Hepatocyte (in vitro differentiated cells): ENCODE measurements around the gene CCNG1. TPM values are rescaled to one million over a fixed set of nuclear protein-coding genes. Genes with fewer than 3 reads are reported as not detected.
"Not testable (repeated sequence)": the region's sequence is repeated elsewhere in the genome, so short reads cannot be mapped to it uniquely, and the experiment has no call there.

Experiments
- DNase-seq: peaks from one replicate; pipeline ENCODE4 v3.0.0-alpha.2; 2016; ENCODE audit warnings: low spot score
- H2AFZ ChIP-seq: fragments of 200-600 bp; sonication (generic); 2 replicates; pipeline ENCODE4 v1.6.0; 2016; ENCODE audit warnings: antibody characterized with exemption, mild to moderate bottlenecking
- H3K27ac ChIP-seq: fragments of 200-600 bp; sonication (generic); 2 replicates; pipeline ENCODE4 v1.5.1; 2016; ENCODE audit warnings: mild to moderate bottlenecking
- H3K27me3 ChIP-seq: fragments of 200-600 bp; sonication (generic); 2 replicates; pipeline ENCODE4 v1.6.1; 2016
- H3K36me3 ChIP-seq: fragments of 200-600 bp; sonication (generic); replicated peaks from 2 replicates; pipeline ENCODE4 v1.5.1; 2016; ENCODE audit warnings: low read depth; ENCODE audit not compliant: insufficient read depth
- H3K4me1 ChIP-seq: fragments of 200-600 bp; sonication (generic); 2 replicates; pipeline ENCODE4 v1.5.1; 2016; ENCODE audit warnings: mild to moderate bottlenecking, moderate library complexity; ENCODE audit not compliant: insufficient read depth
- H3K4me2 ChIP-seq: fragments of 200-600 bp; sonication (generic); 2 replicates; pipeline ENCODE4 v1.6.0; 2016
- H3K4me3 ChIP-seq: fragments of 200-600 bp; sonication (generic); 2 replicates; pipeline ENCODE4 v1.5.1; 2016; ENCODE audit warnings: mild to moderate bottlenecking
- H3K79me2 ChIP-seq: fragments of 200-600 bp; sonication (generic); 2 replicates; pipeline ENCODE4 v1.6.0; 2017; ENCODE audit warnings: mild to moderate bottlenecking
- H3K9me2 ChIP-seq: fragments of 200-600 bp; sonication (generic); replicated peaks from 2 replicates; pipeline ENCODE4 v1.6.0; 2017; ENCODE audit warnings: mild to moderate bottlenecking; ENCODE audit not compliant: insufficient read depth
- H3K9me3 ChIP-seq: fragments of 200-600 bp; sonication (generic); 2 replicates; pipeline ENCODE4 v1.5.1; 2016; ENCODE audit warnings: low read depth, mild to moderate bottlenecking
- H4K20me1 ChIP-seq: fragments of 200-600 bp; sonication (generic); 2 replicates; pipeline ENCODE4 v1.6.0; 2016; ENCODE audit warnings: mild to moderate bottlenecking; ENCODE audit not compliant: insufficient read depth, poor library complexity, severe bottlenecking
- EZH2 ChIP-seq: fragments of 200-600 bp; sonication (generic); IDR thresholded peaks from 2 replicates; pipeline ENCODE4 v1.6.1; 2016; ENCODE audit warnings: antibody characterized with exemption, mild to moderate bottlenecking, borderline replicate concordance
- EZH2phosphoT487 ChIP-seq: fragments of 200-600 bp; sonication (generic); IDR thresholded peaks from one replicate; pipeline ENCODE4 v1.6.1; 2018; ENCODE audit warnings: antibody characterized with exemption, mild to moderate bottlenecking, low read depth, moderate library complexity; ENCODE audit not compliant: unreplicated experiment, severe bottlenecking
- WGBS: methylation state at CpG from one replicate; pipeline ENCODE4 v1.1.6; 2016; ENCODE audit warnings: low lambda C conversion rate; ENCODE audit errors: missing lambda C conversion rate; 5-methylcytosine and 5-hydroxymethylcytosine counted together
- polyA plus RNA-seq: library from polyadenylated mRNA; unstranded; fragments of >200 nt; fragmentation: Nextera tagmentation; extraction: Ambion mirVana; gene quantifications from 2 replicates; pipeline ENCODE4 v1.2.1, GENCODE V29; 2016
- total RNA-seq: library from RNA; depleted of rRNA; stranded (reverse); fragments of >200 nt; gene quantifications from 2 replicates; pipeline ENCODE4 v1.2.3, GENCODE V29; 2014
- TF ChIP-seq, protein P1 (sequence below): fragments of 200-600 bp; sonication (generic); IDR thresholded peaks from 2 replicates; pipeline ENCODE4 v1.5.1; 2016; ENCODE audit warnings: antibody characterized with exemption, mild to moderate bottlenecking; ENCODE audit not compliant: poor library complexity

The CCNG1 gene
- total and polyA plus RNA-seq, 2 experiments from 2014 or later = 158 to 390 TPM

DNA sequence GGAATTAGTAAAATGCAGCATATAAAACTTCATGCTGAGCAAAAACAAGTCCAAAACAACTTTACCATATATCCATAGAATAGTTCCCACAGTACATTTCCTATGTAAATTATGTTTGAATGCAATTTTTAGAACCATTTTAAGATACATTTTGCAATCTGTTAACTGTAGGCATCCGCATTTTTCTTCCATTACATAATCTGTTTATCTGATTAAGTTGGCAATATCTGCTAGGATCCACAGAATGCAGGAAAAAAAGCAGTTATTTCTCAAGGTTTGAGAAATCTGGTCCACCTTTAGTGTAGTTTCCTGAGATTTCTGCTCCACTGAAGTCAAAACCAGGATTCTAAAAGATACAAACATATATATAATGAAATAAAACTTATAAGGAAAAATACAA is 16.3 kb downstream of the CCNG1 start:
- H3K27me3 ChIP-seq = no peaks in the 10 kb centered on the region
- H3K27ac ChIP-seq = no peak overlapping the region
- TF ChIP-seq EZH2phosphoT487 = no peak
- TF ChIP-seq EZH2 = no peak
- TF ChIP-seq, protein P1, sequence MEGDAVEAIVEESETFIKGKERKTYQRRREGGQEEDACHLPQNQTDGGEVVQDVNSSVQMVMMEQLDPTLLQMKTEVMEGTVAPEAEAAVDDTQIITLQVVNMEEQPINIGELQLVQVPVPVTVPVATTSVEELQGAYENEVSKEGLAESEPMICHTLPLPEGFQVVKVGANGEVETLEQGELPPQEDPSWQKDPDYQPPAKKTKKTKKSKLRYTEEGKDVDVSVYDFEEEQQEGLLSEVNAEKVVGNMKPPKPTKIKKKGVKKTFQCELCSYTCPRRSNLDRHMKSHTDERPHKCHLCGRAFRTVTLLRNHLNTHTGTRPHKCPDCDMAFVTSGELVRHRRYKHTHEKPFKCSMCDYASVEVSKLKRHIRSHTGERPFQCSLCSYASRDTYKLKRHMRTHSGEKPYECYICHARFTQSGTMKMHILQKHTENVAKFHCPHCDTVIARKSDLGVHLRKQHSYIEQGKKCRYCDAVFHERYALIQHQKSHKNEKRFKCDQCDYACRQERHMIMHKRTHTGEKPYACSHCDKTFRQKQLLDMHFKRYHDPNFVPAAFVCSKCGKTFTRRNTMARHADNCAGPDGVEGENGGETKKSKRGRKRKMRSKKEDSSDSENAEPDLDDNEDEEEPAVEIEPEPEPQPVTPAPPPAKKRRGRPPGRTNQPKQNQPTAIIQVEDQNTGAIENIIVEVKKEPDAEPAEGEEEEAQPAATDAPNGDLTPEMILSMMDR = no peak
- no peaks in the 10 kb centered on the region for H3K9me2 ChIP-seq
- H3K9me3 ChIP-seq = no peaks in the 10 kb centered on the region
- H3K4me2 ChIP-seq = no peak overlapping the region
- H4K20me1 ChIP-seq = no peaks in the 10 kb centered on the region
- H2AFZ ChIP-seq = no peak overlapping the region
- no peak overlapping the region for H3K4me3 ChIP-seq
- H3K36me3 ChIP-seq = no peaks in the 10 kb centered on the region
- WGBS = 92% methylated on average over 1 of the region's 1 CpG
- H3K79me2 ChIP-seq = peaks cover 22% of the 10 kb centered on the region
- no peaks in the 10 kb centered on the region for H3K4me1 ChIP-seq
- no peak for DNase-seq

DNA sequence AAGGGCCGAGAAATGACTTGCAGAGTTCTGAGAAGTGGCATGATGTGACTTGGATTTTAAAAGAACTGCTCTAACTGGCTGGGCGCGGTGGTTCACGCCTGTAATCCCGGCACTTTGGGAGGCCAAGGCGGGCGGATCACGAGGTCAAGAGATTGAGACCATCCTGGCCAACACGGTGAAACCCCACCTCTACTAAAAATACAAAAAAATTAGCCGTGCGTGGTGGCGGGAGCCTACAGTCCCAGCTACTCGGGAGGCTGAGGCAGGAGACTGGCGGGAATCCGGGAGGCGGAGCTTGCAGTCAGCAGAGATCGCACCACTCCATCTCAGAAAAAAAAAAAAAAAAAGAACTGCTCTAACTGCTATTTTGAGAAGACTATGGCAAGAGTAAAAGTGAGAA is 18.0 kb downstream of the CCNG1 start:
- H3K4me2 ChIP-seq, H3K36me3 ChIP-seq, H4K20me1 ChIP-seq, H3K27me3 ChIP-seq, H3K4me3 ChIP-seq, H3K9me2 ChIP-seq, H2AFZ ChIP-seq, H3K9me3 ChIP-seq, H3K27ac ChIP-seq, H3K4me1 ChIP-seq, DNase-seq: not testable (repeated sequence)
- 98% methylated on average over 17 of the region's 17 CpGs for WGBS
- H3K79me2 ChIP-seq = peaks cover 26% of the 10 kb centered on the region

DNA sequence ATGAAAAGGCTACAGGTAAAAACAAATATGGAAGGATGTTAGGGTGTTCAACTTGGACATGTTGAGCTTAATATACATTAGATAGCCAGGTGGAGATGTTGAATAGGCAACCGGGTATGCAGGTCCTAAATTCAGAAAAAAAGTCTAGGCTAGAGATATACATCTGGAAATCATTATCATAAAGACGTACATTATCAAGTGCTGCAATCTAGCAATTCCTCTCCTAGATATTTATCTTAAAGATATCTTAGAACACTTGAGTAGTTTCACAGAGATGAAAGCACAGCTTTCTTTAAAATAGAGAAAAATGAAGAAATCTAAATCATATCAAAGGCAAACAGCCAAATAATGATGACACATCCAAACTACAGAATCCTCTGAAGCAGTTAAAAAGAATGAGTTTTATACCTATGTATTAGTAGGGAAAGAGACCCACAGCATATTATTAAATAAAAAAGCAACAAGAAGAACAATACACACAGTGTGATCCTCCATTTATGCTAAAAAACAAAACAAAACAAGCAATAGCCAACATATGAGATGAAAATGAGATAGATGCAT is 18.7 kb downstream of the CCNG1 start:
- no peaks in the 10 kb centered on the region for H3K9me2 ChIP-seq
- 61% methylated on average over 2 of the region's 2 CpGs for WGBS
- no peak for TF ChIP-seq EZH2
- TF ChIP-seq, protein P1 = no peak
- no peak for TF ChIP-seq EZH2phosphoT487
- no peaks in the 10 kb centered on the region for H3K36me3 ChIP-seq
- no peaks in the 10 kb centered on the region for H3K9me3 ChIP-seq
- H2AFZ ChIP-seq = no peak overlapping the region
- no peak for DNase-seq
- H3K27ac ChIP-seq = no peak overlapping the region
- H4K20me1 ChIP-seq = no peaks in the 10 kb centered on the region
- H3K4me1 ChIP-seq = no peaks in the 10 kb centered on the region
- peaks cover 26% of the 10 kb centered on the region for H3K79me2 ChIP-seq
- H3K4me2 ChIP-seq = no peak overlapping the region
- no peak overlapping the region for H3K4me3 ChIP-seq
- H3K27me3 ChIP-seq = no peaks in the 10 kb centered on the region

DNA sequence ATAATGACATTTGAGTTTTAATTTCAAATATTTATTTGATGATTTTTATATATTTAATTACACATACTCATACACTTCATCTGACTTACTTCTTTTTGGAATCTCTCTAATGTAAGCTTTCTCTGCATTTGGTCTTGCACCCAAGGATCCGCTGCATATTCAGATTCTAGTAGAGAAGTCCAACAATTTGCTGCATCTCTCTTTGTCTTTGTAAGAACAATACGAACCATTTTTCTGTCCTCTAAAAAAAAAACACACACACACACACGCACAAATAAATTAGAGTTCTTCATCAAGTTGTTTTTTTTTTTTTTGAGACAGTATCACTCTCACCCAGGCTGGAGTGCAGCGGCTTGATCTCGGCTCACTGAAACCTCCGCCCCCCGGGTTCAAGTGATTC is 19.4 kb downstream of the CCNG1 start:
- Histone ChIP-seq H3K4me3 (no peak overlapping the region), H4K20me1 (no peaks in the 10 kb centered on the region), H3K27ac (no peak overlapping the region), H3K27me3 (no peaks in the 10 kb centered on the region), H3K9me3 (no peaks in the 10 kb centered on the region), H3K79me2 (peaks cover 26% of the 10 kb centered on the region), H3K4me2 (no peak overlapping the region), H3K4me1 (no peaks in the 10 kb centered on the region), H3K9me2 (no peaks in the 10 kb centered on the region), H2AFZ (no peak overlapping the region), H3K36me3 (no peaks in the 10 kb centered on the region)
- WGBS = 97% methylated on average over 7 of the region's 7 CpGs
- TF ChIP-seq, protein P1 = no peak
- TF ChIP-seq EZH2 = no peak
- TF ChIP-seq EZH2phosphoT487 = no peak
- DNase-seq = no peak
